Thoracic aorta (tissue), 2 donors: Measurements from ENCODE around the gene ZFAND5. TPM values are rescaled to one million over a fixed set of nuclear protein-coding genes. Genes with fewer than 3 reads are reported as not detected.

Experiments
- ATAC-seq: fragments of 150-250 bp; one replicate; pipeline ENCODE4 v1.8.0; 2017; ENCODE audit warnings: low read depth; ENCODE audit not compliant: insufficient number of reproducible peaks, low FRiP score
- DNase-seq: peaks from one replicate; pipeline ENCODE4 v3.0.0-alpha.2; 2020; ENCODE audit warnings: low spot score
- H3K27ac ChIP-seq, 2 donors: fragments of 200-600 bp; sonication (generic); 1 replicate in 1 of 2; 2 replicates in 1 of 2; pipeline ENCODE4 v1.5.1; 2016; ENCODE audit warnings: mild to moderate bottlenecking in 2 of 2, moderate library complexity in 2 of 2
- H3K27me3 ChIP-seq: fragments of 200-600 bp; sonication (generic); replicated peaks from 2 replicates; pipeline ENCODE4 v1.6.0; 2016; ENCODE audit warnings: mild to moderate bottlenecking; ENCODE audit not compliant: insufficient read depth
- H3K36me3 ChIP-seq: fragments of 200-600 bp; sonication (generic); one replicate; pipeline ENCODE4 v1.5.1; 2016
- H3K4me1 ChIP-seq, 2 donors: fragments of 200-600 bp; sonication (generic); 1 replicate in 1 of 2; 2 replicates in 1 of 2; pipeline versions ENCODE4 v1.5.1 to v1.6.0; 2016; ENCODE audit warnings: low read depth in 2 of 2, mild to moderate bottlenecking in 1 of 2; ENCODE audit not compliant: control insufficient read depth in 1 of 2
- H3K4me3 ChIP-seq: fragments of 200-600 bp; sonication (generic); 2 replicates; pipeline ENCODE4 v1.5.1; 2016; ENCODE audit warnings: mild to moderate bottlenecking
- H3K9me3 ChIP-seq: fragments of 200-600 bp; sonication (generic); 2 replicates; pipeline ENCODE4 v1.5.1; 2016
- CTCF ChIP-seq: fragments of 200-600 bp; sonication (generic); IDR thresholded peaks from one replicate; pipeline ENCODE4 v1.5.1; 2019; ENCODE audit warnings: antibody characterized with exemption
- total RNA-seq, 2 donors: library from RNA; depleted of rRNA; stranded (reverse); fragments of >200 nt; gene quantifications; one replicate each; pipeline versions ENCODE4 v1.1.0 to v1.2.3, GENCODE V29; 2016

The ZFAND5 gene
- total RNA-seq, 2 donors from 2014 or later = 160 to 195 TPM

- H3K27ac ChIP-seq = peak overlapping the region; percentile 7 to 28
- H3K9me3 ChIP-seq = no peaks in the 10 kb centered on the region
- no peak for ATAC-seq
- no peaks in the 10 kb centered on the region for H3K4me1 ChIP-seq
- no peaks in the 10 kb centered on the region for H3K27me3 ChIP-seq
- H3K4me3 ChIP-seq = peak overlapping the region; percentile 29
- no peak for TF ChIP-seq CTCF
- DNase-seq = no peak
- no peaks in the 10 kb centered on the region for H3K36me3 ChIP-seq
Observed at GRCh38 chr9:72305707-72306106, 59.3 kb downstream of the ZFAND5 start.

GRCh38 chr9:72305102-72305546, 59.9 kb downstream of the ZFAND5 start:
- no peaks in the 10 kb centered on the region for H3K4me1 ChIP-seq
- H3K9me3 ChIP-seq = no peaks in the 10 kb centered on the region
- peak overlapping the region; percentile 41 for H3K4me3 ChIP-seq
- no peaks in the 10 kb centered on the region for H3K36me3 ChIP-seq
- H3K27ac ChIP-seq = peak overlapping the region; percentile 7 to 28
- no peaks in the 10 kb centered on the region for H3K27me3 ChIP-seq
- DNase-seq = peak; percentile 56
- ATAC-seq = peak; percentile 50
- TF ChIP-seq CTCF = no peak

GRCh38 chr9:72304538-72304937, 60.5 kb downstream of the ZFAND5 start:
- Histone ChIP-seq H3K27me3 (no peaks in the 10 kb centered on the region), H3K27ac (no peak overlapping the region), H3K36me3 (no peaks in the 10 kb centered on the region), H3K4me1 (no peaks in the 10 kb centered on the region), H3K4me3 (peak overlapping the region; percentile 41), H3K9me3 (no peaks in the 10 kb centered on the region)
- no peak for TF ChIP-seq CTCF
- DNase-seq = no peak
- no peak for ATAC-seq

Other genes with a start within 250 kb of the ZFAND5 start
- gene GDA, start 215.8 kb downstream of the ZFAND5 start, total RNA-seq = not detected
- not detected for gene TMC1, start 156.4 kb upstream of the ZFAND5 start, total RNA-seq